ENCODE data around the gene IGFALS. TPM values are rescaled to one million over a fixed set of nuclear protein-coding genes. Genes with fewer than 3 reads are reported as not detected.
A peak's percentile ranks its signal among the peaks of the same experiment; 100 is the strongest.

IGFALS gene
- total and polyA plus RNA-seq, 2 experiments from 2014 or later: 0.16 TPM; not detected in 1

DNA sequence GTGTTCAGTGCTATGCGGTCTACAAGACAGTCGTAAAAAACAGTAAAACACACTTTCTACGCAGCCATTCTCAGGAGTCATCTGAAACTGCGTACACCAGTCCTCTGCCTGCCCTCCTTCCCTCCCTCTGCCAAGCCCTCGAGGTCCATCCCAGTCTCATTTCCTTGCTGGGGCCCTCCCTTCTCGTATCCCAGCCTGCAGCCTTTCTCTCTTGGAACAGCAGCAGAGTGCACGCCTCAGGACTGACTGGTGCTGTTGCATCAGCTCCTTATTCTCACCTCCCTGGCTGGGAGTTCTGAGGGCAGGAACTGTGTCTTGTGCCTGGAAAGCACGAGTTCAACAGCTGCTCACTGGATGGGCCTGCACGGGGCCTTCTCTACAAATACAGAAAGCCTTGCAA, 46.0 kb upstream of the IGFALS start:
- Mint-ChIP-seq H3K36me3 (ENCODE audit: low read depth) (no peaks in the 10 kb centered on the region), H3K27me3 (ENCODE audit: insufficient read depth, low read depth, poor library complexity) (peaks cover 4% of the 10 kb centered on the region), H3K4me1 (no peaks in the 10 kb centered on the region), H3K27ac (no peak overlapping the region), H3K4me3 (no peak overlapping the region), H3K9me3 (no peaks in the 10 kb centered on the region)
- Histone ChIP-seq H3K27me3 (ENCODE audit: insufficient read depth) (no peaks in the 10 kb centered on the region), H3K27ac (ENCODE audit: low read depth) (0 out of 2 replicates have a peak overlapping the region, but pooled peaks have one; percentile 30), H3K9me2 (ENCODE audit: insufficient read depth) (no peaks in the 10 kb centered on the region), H4K20me1 (replicated peaks; ENCODE audit: insufficient read depth) (no peaks in the 10 kb centered on the region), H2AFZ (no peak overlapping the region), H3K4me3 (no peak overlapping the region), H3K4me2 (no peak overlapping the region), H3K4me1 (ENCODE audit: insufficient read depth) (no peaks in the 10 kb centered on the region), H3K36me3 (ENCODE audit: insufficient read depth) (no peaks in the 10 kb centered on the region), H3K79me2 (replicated peaks; ENCODE audit: insufficient read depth) (no peaks in the 10 kb centered on the region), H3F3A (replicated peaks; ENCODE audit: low read depth) (no peaks in the 10 kb centered on the region)
- TF ChIP-seq, protein P1, sequence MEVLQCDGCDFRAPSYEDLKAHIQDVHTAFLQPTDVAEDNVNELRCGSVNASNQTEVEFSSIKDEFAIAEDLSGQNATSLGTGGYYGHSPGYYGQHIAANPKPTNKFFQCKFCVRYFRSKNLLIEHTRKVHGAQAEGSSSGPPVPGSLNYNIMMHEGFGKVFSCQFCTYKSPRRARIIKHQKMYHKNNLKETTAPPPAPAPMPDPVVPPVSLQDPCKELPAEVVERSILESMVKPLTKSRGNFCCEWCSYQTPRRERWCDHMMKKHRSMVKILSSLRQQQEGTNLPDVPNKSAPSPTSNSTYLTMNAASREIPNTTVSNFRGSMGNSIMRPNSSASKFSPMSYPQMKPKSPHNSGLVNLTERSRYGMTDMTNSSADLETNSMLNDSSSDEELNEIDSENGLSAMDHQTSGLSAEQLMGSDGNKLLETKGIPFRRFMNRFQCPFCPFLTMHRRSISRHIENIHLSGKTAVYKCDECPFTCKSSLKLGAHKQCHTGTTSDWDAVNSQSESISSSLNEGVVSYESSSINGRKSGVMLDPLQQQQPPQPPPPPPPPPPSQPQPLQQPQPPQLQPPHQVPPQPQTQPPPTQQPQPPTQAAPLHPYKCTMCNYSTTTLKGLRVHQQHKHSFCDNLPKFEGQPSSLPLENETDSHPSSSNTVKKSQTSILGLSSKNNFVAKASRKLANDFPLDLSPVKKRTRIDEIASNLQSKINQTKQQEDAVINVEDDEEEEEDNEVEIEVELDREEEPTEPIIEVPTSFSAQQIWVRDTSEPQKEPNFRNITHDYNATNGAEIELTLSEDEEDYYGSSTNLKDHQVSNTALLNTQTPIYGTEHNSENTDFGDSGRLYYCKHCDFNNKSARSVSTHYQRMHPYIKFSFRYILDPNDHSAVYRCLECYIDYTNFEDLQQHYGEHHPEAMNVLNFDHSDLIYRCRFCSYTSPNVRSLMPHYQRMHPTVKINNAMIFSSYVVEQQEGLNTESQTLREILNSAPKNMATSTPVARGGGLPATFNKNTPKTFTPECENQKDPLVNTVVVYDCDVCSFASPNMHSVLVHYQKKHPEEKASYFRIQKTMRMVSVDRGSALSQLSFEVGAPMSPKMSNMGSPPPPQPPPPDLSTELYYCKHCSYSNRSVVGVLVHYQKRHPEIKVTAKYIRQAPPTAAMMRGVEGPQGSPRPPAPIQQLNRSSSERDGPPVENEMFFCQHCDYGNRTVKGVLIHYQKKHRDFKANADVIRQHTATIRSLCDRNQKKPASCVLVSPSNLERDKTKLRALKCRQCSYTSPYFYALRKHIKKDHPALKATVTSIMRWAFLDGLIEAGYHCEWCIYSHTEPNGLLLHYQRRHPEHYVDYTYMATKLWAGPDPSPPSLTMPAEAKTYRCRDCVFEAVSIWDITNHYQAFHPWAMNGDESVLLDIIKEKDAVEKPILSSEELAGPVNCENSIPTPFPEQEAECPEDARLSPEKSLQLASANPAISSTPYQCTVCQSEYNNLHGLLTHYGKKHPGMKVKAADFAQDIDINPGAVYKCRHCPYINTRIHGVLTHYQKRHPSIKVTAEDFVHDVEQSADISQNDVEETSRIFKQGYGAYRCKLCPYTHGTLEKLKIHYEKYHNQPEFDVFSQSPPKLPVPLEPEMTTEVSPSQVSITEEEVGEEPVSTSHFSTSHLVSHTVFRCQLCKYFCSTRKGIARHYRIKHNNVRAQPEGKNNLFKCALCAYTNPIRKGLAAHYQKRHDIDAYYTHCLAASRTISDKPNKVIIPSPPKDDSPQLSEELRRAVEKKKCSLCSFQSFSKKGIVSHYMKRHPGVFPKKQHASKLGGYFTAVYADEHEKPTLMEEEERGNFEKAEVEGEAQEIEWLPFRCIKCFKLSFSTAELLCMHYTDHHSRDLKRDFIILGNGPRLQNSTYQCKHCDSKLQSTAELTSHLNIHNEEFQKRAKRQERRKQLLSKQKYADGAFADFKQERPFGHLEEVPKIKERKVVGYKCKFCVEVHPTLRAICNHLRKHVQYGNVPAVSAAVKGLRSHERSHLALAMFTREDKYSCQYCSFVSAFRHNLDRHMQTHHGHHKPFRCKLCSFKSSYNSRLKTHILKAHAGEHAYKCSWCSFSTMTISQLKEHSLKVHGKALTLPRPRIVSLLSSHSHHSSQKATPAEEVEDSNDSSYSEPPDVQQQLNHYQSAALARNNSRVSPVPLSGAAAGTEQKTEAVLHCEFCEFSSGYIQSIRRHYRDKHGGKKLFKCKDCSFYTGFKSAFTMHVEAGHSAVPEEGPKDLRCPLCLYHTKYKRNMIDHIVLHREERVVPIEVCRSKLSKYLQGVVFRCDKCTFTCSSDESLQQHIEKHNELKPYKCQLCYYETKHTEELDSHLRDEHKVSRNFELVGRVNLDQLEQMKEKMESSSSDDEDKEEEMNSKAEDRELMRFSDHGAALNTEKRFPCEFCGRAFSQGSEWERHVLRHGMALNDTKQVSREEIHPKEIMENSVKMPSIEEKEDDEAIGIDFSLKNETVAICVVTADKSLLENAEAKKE (CRISPR knock-in tag; IDR thresholded peaks at IDR 0.05): no peak
- TF ChIP-seq ZNF114 (CRISPR knock-in tag; IDR thresholded peaks at IDR 0.05): no peak
- TF ChIP-seq, protein P2, sequence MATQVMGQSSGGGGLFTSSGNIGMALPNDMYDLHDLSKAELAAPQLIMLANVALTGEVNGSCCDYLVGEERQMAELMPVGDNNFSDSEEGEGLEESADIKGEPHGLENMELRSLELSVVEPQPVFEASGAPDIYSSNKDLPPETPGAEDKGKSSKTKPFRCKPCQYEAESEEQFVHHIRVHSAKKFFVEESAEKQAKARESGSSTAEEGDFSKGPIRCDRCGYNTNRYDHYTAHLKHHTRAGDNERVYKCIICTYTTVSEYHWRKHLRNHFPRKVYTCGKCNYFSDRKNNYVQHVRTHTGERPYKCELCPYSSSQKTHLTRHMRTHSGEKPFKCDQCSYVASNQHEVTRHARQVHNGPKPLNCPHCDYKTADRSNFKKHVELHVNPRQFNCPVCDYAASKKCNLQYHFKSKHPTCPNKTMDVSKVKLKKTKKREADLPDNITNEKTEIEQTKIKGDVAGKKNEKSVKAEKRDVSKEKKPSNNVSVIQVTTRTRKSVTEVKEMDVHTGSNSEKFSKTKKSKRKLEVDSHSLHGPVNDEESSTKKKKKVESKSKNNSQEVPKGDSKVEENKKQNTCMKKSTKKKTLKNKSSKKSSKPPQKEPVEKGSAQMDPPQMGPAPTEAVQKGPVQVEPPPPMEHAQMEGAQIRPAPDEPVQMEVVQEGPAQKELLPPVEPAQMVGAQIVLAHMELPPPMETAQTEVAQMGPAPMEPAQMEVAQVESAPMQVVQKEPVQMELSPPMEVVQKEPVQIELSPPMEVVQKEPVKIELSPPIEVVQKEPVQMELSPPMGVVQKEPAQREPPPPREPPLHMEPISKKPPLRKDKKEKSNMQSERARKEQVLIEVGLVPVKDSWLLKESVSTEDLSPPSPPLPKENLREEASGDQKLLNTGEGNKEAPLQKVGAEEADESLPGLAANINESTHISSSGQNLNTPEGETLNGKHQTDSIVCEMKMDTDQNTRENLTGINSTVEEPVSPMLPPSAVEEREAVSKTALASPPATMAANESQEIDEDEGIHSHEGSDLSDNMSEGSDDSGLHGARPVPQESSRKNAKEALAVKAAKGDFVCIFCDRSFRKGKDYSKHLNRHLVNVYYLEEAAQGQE (IDR thresholded peaks at IDR 0.05; ENCODE audit: unreplicated experiment): no peak
- TF ChIP-seq, protein P3, sequence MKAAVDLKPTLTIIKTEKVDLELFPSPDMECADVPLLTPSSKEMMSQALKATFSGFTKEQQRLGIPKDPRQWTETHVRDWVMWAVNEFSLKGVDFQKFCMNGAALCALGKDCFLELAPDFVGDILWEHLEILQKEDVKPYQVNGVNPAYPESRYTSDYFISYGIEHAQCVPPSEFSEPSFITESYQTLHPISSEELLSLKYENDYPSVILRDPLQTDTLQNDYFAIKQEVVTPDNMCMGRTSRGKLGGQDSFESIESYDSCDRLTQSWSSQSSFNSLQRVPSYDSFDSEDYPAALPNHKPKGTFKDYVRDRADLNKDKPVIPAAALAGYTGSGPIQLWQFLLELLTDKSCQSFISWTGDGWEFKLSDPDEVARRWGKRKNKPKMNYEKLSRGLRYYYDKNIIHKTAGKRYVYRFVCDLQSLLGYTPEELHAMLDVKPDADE (IDR thresholded peaks at IDR 0.05): no peak
- no peak for TF ChIP-seq CREB1 (CRISPR knock-in tag; IDR thresholded peaks at IDR 0.05; ENCODE audit: low read depth)
- TF ChIP-seq, protein P4, sequence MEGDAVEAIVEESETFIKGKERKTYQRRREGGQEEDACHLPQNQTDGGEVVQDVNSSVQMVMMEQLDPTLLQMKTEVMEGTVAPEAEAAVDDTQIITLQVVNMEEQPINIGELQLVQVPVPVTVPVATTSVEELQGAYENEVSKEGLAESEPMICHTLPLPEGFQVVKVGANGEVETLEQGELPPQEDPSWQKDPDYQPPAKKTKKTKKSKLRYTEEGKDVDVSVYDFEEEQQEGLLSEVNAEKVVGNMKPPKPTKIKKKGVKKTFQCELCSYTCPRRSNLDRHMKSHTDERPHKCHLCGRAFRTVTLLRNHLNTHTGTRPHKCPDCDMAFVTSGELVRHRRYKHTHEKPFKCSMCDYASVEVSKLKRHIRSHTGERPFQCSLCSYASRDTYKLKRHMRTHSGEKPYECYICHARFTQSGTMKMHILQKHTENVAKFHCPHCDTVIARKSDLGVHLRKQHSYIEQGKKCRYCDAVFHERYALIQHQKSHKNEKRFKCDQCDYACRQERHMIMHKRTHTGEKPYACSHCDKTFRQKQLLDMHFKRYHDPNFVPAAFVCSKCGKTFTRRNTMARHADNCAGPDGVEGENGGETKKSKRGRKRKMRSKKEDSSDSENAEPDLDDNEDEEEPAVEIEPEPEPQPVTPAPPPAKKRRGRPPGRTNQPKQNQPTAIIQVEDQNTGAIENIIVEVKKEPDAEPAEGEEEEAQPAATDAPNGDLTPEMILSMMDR (conservative IDR thresholded peaks at IDR 0.05; ENCODE audit: low read depth in 2 of 2): no peak
- TF ChIP-seq EZH2phosphoT487 (IDR thresholded peaks at IDR 0.05; ENCODE audit: unreplicated experiment): no peak
- TF ChIP-seq NANOG (IDR thresholded peaks at IDR 0.05; ENCODE audit: borderline replicate concordance): no peak
- no peak for TF ChIP-seq EZH2 (IDR thresholded peaks at IDR 0.05; ENCODE audit: low read depth, unreplicated experiment)
- no peak for TF ChIP-seq ZNF331 (CRISPR knock-in tag; IDR thresholded peaks at IDR 0.05; ENCODE audit: low read depth)
- TF ChIP-seq POLR2AphosphoS5 (IDR thresholded peaks at IDR 0.05; ENCODE audit: low read depth): no peak
- TF ChIP-seq STAT1 (IDR thresholded peaks at IDR 0.05; ENCODE audit: unreplicated experiment): no peak
- no peak for TF ChIP-seq JUNB (IDR thresholded peaks at IDR 0.05; ENCODE audit: unreplicated experiment)
- ATAC-seq: peak; percentile 28; the same call in 1 of the 3 replicates
- DNase-seq (ENCODE audit: low spot score): peak; percentile 41

Data from GM23338 (cell line).